ENCODE results near the gene OR11H7.
"Not testable (repeated sequence)": the region's sequence is repeated elsewhere in the genome, so short reads cannot be mapped to it uniquely, and the experiment has no call there.

The OR11H7 gene

DNA sequence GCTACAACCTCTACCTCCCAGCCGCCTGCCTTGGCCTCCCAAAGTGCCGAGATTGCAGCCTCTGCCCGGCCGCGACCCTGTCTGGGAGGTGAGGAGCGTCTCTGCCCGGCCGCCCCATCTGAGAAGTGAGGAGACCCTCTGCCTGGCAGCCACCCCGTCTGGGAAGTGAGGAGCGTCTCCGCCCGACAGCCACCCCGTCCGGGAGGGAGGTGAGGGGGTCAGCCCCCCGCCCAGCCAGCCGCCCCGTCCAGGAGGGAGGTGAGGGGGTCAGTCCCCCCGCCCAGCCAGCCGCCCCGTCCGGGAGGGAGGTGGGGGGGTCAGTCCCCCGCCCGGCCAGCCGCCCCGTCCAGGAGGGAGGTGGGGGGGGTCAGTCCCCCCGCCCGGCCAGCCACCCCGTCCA, 16.4 kb upstream of the OR11H7 start:
- H3K9me3 Mint-ChIP-seq; H3K4me1 Mint-ChIP-seq; ATAC-seq (replicated peaks; ENCODE audit: extremely low read depth, poor library complexity, severe bottlenecking); DNase-seq (ENCODE audit: low spot score in 2 of 2); H3K36me3 Mint-ChIP-seq (ENCODE audit: insufficient read depth); H3K27ac Mint-ChIP-seq (ENCODE audit: low read depth); H3K4me3 Mint-ChIP-seq: not testable (repeated sequence)
- peaks cover 25% of the 10 kb centered on the region for H3K27me3 Mint-ChIP-seq

DNA sequence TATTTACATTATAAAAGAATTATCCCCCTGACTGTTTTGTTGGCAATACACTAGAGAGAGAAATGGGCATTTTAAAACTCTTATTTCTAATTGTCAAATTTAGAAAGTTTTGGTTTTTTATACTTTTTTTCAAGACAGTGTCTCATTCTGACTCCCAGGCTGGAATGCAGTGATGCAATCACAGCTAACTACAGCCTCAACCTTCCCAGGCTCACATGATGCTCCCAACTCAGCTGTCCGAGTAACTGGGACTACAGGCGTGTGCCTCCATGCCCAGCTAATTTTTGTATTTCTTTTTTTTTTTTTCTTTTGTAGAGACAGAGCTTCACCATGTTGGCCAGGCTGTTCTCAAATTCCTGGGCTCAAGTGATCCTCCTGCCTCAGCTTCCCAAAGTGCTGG, 13.6 kb upstream of the OR11H7 start:
- ATAC-seq (replicated peaks; ENCODE audit: extremely low read depth, poor library complexity, severe bottlenecking) (no peak), DNase-seq (ENCODE audit: low spot score in 2 of 2) (no peak)
- Mint-ChIP-seq H3K4me1 (no peaks in the 10 kb centered on the region), H3K4me3 (no peak overlapping the region), H3K9me3 (peaks cover 5% of the 10 kb centered on the region), H3K27ac (ENCODE audit: low read depth) (no peak overlapping the region), H3K27me3 (peaks cover 17% of the 10 kb centered on the region), H3K36me3 (ENCODE audit: insufficient read depth) (no peaks in the 10 kb centered on the region)

DNA sequence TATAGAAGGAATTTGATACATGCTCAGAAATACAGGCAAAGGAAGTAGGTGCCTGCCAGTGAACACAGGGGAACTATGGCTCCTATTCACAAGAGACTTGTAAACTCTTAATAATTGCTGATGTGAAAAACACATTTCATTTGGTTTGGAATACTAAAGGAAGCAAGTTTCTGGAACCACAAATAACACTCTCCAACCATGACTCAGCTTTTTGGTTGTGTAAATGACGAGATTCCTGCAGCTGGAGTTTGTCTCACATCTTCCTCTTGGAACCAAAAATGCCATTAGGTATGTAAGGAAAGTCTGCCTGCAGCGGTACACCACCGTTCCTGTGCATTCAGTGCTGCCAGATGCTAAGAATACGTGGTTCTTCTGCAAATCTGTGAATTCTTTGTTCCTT, 9.7 kb upstream of the OR11H7 start:
- Mint-ChIP-seq H3K4me1 (no peaks in the 10 kb centered on the region), H3K27ac (ENCODE audit: low read depth) (no peak overlapping the region), H3K9me3 (no peaks in the 10 kb centered on the region), H3K4me3 (no peak overlapping the region), H3K27me3 (peaks cover 6% of the 10 kb centered on the region), H3K36me3 (ENCODE audit: insufficient read depth) (no peaks in the 10 kb centered on the region)
- DNase-seq (ENCODE audit: low spot score in 2 of 2) (no peak), ATAC-seq (replicated peaks; ENCODE audit: extremely low read depth, poor library complexity, severe bottlenecking) (no peak)

DNA sequence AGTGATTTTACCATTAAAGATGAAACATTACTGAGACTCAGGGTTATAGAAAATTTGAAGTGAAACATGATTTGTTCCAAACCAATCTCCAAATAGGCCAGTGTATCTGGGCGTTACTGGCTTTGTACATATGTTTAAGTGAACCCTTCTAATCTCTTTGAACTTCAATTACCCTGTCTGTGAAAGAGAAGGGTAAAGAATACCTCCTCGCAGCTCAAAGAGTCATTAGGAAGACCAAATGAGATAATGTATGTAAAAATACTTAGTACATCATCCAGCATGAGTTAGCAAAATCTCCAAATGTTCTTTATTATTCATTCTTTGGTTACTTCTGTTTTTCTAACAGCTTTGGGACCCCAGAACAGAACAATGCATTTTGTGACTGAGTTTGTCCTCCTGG, 5.4 kb upstream of the OR11H7 start, which contains the start of gene OR11H6:
OR11H6 (plus strand) TSS at position 301 of the 400 bp plus-strand sequence; CDS start at position 301, 0 bp downstream.
- Mint-ChIP-seq H3K27ac (ENCODE audit: low read depth) (no peak within 1 kb of the TSS), H3K4me1 (no peaks in the 10 kb centered on the region), H3K36me3 (ENCODE audit: insufficient read depth) (no peaks in the 10 kb centered on the region), H3K4me3 (no peak within 1 kb of the TSS), H3K9me3 (no peaks in the 10 kb centered on the region), H3K27me3 (peaks cover 8% of the 10 kb centered on the region)
- DNase-seq (ENCODE audit: low spot score in 2 of 2) (no peak), ATAC-seq (replicated peaks; ENCODE audit: extremely low read depth, poor library complexity, severe bottlenecking) (no peak)

DNA sequence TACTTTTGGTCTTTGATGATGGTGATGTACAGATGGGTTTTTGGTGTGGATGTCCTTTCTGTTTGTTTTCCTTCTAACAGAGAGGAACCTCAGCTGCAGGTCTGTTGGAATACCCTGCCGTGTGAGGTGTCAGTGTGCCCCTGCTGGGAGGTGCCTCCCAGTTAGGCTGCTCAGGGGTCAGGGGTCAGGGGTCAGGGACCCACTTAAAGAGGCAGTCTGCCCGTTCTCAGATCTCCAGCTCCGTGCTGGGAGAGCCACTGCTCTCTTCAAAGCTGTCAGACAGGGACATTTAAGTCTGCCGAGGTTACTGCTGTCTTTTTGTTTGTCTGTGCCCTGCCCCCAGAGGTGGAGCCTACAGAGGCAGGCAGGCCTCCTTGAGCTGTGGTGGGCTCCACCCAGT, 6.6 kb downstream of the OR11H7 start:
- DNase-seq (ENCODE audit: low spot score in 2 of 2); H3K4me1 Mint-ChIP-seq; H3K9me3 Mint-ChIP-seq; H3K27me3 Mint-ChIP-seq; H3K36me3 Mint-ChIP-seq (ENCODE audit: insufficient read depth); ATAC-seq (replicated peaks; ENCODE audit: extremely low read depth, poor library complexity, severe bottlenecking); H3K27ac Mint-ChIP-seq (ENCODE audit: low read depth); H3K4me3 Mint-ChIP-seq: not testable (repeated sequence)

DNA sequence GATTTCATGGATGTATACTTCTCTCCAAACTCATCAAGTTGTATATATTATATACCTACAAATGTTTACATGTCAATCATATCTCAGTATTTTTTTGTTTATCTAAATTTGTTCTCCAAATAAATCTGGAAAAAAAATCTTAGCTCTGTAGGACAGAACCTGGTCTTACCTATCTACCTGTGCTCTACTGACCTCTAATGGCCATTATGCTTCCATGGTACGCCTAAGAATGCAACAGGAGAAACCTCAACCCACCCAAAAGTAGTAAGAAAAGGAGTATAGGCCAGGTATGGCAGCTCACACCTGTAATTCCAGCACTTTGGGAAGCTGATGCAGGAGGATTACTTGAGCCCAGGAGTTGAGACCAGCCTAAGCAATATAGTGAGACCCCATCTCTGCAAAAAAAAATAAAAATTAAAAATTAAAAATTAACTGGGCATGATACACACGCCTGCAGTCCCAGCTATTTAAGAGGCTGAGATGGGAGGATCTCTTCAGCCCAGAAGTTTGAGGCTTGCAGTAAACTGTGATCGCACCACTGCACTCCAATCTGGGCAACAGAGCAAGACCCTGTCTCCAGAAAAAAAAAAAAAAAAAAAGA, 19.0 kb downstream of the OR11H7 start:
- H3K36me3 Mint-ChIP-seq (ENCODE audit: insufficient read depth) = no peaks in the 10 kb centered on the region
- no peak for ATAC-seq (replicated peaks; ENCODE audit: extremely low read depth, poor library complexity, severe bottlenecking)
- H3K27me3 Mint-ChIP-seq = no peaks in the 10 kb centered on the region
- H3K4me3 Mint-ChIP-seq = no peak overlapping the region
- H3K27ac Mint-ChIP-seq (ENCODE audit: low read depth) = no peak overlapping the region
- H3K4me1 Mint-ChIP-seq = no peaks in the 10 kb centered on the region
- no peak for DNase-seq (ENCODE audit: low spot score in 2 of 2)
- H3K9me3 Mint-ChIP-seq = peaks cover 6% of the 10 kb centered on the region

DNA sequence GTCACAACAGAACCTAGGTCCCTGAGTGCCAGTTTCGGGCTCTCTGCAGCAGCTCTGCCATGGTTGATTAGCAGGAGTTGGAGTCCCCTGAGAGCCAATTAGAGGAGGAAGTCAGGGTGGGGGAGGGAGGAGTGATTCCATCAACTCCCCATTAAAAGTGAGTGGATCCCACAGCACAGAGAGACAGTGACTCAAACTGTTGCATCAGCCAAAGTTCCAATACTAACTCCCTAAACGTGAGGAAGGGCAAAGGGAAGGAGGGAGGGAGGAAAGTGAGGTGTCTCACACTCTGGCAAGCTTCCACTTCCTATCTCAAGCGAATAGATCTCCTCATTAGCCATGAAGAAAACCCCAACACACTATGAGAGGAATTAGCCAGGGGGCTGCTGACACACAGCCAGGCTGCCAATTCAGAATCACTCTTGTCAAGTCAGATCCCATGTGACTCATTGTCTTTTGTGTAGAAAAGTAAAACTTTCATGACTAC, 33.9 kb downstream of the OR11H7 start:
- Mint-ChIP-seq H3K27me3 (no peaks in the 10 kb centered on the region), H3K36me3 (ENCODE audit: insufficient read depth) (peaks cover 4% of the 10 kb centered on the region), H3K27ac (ENCODE audit: low read depth) (no peak overlapping the region), H3K9me3 (no peaks in the 10 kb centered on the region), H3K4me3 (no peak overlapping the region), H3K4me1 (no peaks in the 10 kb centered on the region)
- ATAC-seq (replicated peaks; ENCODE audit: extremely low read depth, poor library complexity, severe bottlenecking) (no peak), DNase-seq (ENCODE audit: low spot score in 2 of 2) (no peak)

DNA sequence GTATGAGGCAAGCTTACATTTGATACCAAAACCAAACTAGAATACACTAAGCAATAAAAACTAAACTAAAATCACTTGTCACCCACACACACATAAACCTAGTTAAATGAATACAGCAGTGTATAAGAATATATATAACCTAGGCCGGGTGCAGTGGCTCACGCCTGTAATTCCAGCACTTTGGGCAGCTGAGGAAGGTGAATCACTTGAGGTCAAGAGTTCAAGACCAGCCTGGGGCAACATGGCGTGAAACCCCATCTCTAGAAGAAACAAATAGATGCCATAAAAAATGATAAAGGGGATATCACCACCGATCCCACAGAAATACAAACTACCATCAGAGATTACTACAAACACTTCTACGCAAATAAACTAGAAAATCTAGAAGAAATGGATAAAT, 35.6 kb downstream of the OR11H7 start:
- H3K36me3 Mint-ChIP-seq (ENCODE audit: insufficient read depth); H3K9me3 Mint-ChIP-seq; H3K4me3 Mint-ChIP-seq; H3K27ac Mint-ChIP-seq (ENCODE audit: low read depth); ATAC-seq (replicated peaks; ENCODE audit: extremely low read depth, poor library complexity, severe bottlenecking); H3K4me1 Mint-ChIP-seq; H3K27me3 Mint-ChIP-seq; DNase-seq (ENCODE audit: low spot score in 2 of 2): not testable (repeated sequence)

DNA sequence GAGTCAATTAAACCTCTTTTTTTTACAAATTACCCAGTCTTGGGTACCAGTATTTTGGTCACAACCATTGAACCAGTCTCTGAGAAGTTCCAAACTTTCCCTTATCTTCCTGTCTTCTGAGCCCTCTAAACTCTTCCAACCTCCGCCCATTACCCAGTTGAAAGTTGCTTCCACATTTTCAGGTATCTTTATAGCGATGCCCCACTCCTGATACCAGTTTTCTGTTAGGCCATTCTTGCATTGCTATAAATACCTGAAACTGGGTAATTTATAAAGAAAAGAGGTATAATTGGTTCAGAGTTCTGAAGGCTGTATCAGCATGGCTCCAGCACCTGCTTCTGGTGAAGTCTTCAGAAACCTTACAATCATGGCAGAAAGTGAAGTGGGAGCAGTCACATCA, 45.3 kb downstream of the OR11H7 start:
- ATAC-seq (replicated peaks; ENCODE audit: extremely low read depth, poor library complexity, severe bottlenecking) (no peak), DNase-seq (ENCODE audit: low spot score in 2 of 2) (no peak)
- Mint-ChIP-seq H3K27ac (ENCODE audit: low read depth) (no peak overlapping the region), H3K36me3 (ENCODE audit: insufficient read depth) (peaks cover 3% of the 10 kb centered on the region), H3K4me1 (peaks cover 6% of the 10 kb centered on the region), H3K27me3 (no peaks in the 10 kb centered on the region), H3K9me3 (peaks cover 17% of the 10 kb centered on the region), H3K4me3 (no peak overlapping the region)

DNA sequence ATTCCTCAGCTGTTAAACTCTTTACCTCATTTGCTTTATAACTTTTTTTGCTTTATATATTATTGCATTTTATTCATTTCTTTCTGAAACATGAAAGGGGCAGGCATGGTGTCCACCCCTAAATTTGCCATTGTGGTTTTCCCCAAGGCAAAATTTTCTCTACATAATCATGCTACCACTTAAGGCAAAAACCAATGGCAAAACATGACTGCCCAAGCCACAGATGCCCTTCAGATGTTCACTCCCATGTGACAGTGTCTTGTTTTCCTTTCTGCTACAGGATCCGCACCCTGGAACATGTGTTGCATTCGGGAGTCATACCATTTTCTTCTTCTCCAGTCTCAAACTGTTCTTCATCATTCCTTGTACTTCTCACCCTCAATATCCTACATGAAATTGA, 48.6 kb downstream of the OR11H7 start:
- H3K4me3 Mint-ChIP-seq = no peak overlapping the region
- H3K27me3 Mint-ChIP-seq = no peaks in the 10 kb centered on the region
- ATAC-seq (replicated peaks; ENCODE audit: extremely low read depth, poor library complexity, severe bottlenecking) (no peak), DNase-seq (ENCODE audit: low spot score in 2 of 2) (no peak)
- peaks cover 11% of the 10 kb centered on the region for H3K36me3 Mint-ChIP-seq (ENCODE audit: insufficient read depth)
- H3K4me1 Mint-ChIP-seq = peaks cover 28% of the 10 kb centered on the region
- no peak overlapping the region for H3K27ac Mint-ChIP-seq (ENCODE audit: low read depth)
- H3K9me3 Mint-ChIP-seq = peaks cover 11% of the 10 kb centered on the region

DNA sequence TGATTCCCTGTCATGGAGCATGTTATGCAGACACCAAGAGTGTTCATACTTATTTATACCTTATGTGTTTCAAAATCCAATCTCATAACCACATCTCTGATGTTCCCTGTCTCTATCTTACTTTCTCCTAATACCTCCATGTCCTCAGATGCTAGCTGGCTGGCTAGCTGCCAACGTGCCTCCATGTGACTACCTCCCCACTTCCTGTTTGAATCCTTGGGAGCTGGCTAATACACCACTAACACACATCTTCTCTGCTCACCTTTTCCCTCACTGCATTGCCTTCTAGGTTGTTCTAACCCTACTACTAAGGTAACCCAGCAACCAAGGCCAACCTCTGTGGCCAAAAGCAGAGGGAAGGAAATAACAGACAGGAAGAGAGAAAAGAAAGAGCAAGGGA, 49.6 kb downstream of the OR11H7 start:
- no peaks in the 10 kb centered on the region for H3K27me3 Mint-ChIP-seq
- H3K27ac Mint-ChIP-seq (ENCODE audit: low read depth) = peak overlapping the region; percentile 5
- peak; percentile 32 for ATAC-seq (replicated peaks; ENCODE audit: extremely low read depth, poor library complexity, severe bottlenecking)
- peaks cover 28% of the 10 kb centered on the region for H3K4me1 Mint-ChIP-seq
- H3K36me3 Mint-ChIP-seq (ENCODE audit: insufficient read depth) = peaks cover 13% of the 10 kb centered on the region
- peaks cover 10% of the 10 kb centered on the region for H3K9me3 Mint-ChIP-seq
- DNase-seq (ENCODE audit: low spot score in 2 of 2) = no peak
- no peak overlapping the region for H3K4me3 Mint-ChIP-seq

DNA sequence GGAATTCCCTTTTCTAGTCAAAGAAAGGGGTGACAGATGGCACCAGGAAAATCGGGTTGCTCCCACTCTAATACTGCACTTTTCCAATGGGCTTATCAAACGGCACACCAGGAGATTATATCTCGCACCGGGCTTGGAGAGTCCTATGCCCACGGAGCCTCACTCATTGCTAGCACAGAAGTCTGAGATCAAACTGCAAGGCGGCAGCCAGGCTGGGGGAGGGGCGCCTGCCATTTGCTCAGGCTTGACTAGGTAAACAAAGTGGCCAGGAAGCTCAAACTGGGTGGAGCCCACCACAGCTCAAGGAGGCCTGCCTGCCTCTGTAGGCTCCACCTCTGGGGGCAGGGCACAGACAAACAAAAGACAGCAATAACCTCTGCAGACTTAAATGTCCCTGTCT, 51.5 kb downstream of the OR11H7 start:
- Mint-ChIP-seq H3K36me3 (ENCODE audit: insufficient read depth) (peaks cover 17% of the 10 kb centered on the region), H3K4me1 (peaks cover 28% of the 10 kb centered on the region), H3K27ac (ENCODE audit: low read depth) (peak overlapping the region; percentile 65), H3K4me3 (peak overlapping the region; percentile 11)
- not testable (repeated sequence) for ATAC-seq (replicated peaks; ENCODE audit: extremely low read depth, poor library complexity, severe bottlenecking); DNase-seq (ENCODE audit: low spot score in 2 of 2); H3K9me3 Mint-ChIP-seq; H3K27me3 Mint-ChIP-seq
